SH-SY5Y (cell line): ENCODE data around the gene SDK1.

Source experiments
- GATA2 ChIP-seq: IDR thresholded peaks from 2 replicates; pipeline ENCODE4 v1.6.1; 2011; ENCODE audit warnings: mild to moderate bottlenecking, low read depth, low read length
- GATA3 ChIP-seq: IDR thresholded peaks from 2 replicates; pipeline ENCODE4 v1.6.1; 2011; ENCODE audit warnings: low read depth, mild to moderate bottlenecking, low read length, moderate library complexity

DNA sequence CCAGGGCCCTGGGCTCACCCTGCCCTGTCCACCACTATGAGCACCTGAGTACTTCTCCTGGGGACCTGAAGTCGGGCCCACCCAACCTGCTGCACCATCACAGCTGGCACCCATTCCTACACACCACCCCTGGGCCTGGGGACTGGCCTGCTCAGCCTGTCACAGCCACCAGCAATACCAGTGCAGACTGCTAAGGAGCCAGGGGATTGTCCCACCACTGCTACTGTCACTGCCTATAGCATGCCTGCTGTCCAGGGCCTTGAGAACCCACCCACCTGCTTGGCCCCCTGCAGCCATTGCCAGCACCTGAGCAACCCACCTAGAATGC lies 756.2 kb downstream of the SDK1 start:
- TF ChIP-seq GATA2 (no peak), GATA3 (no peak)
